Thyroid gland (tissue), 4 donors: ENCODE results near the gene CDKN3. TPM values are rescaled to one million over a fixed set of nuclear protein-coding genes. Genes with fewer than 3 reads are reported as not detected.
A peak's percentile ranks its signal among the peaks of the same experiment; 100 is the strongest.

Experiments
- DNase-seq, 2 donors: peaks; one replicate each; pipeline ENCODE4 v3.0.0-alpha.2; 2019
- H3K27ac ChIP-seq, 3 donors: fragments of 200-600 bp; sonication (generic); 1 replicate in 2 of 3; 2 replicates in 1 of 3; pipeline ENCODE4 v1.5.1; 2016 to 2019; ENCODE audit warnings: mild to moderate bottlenecking in 1 of 3, moderate library complexity in 1 of 3
- H3K27me3 ChIP-seq: fragments of 200-600 bp; sonication (generic); one replicate; pipeline ENCODE4 v1.5.1; 2019
- H3K36me3 ChIP-seq, 2 donors: fragments of 200-600 bp; sonication (generic); one replicate each; pipeline ENCODE4 v1.5.1; 2016 to 2019
- H3K4me1 ChIP-seq, 2 donors: fragments of 200-600 bp; sonication (generic); one replicate each; pipeline ENCODE4 v1.5.1; 2017 to 2019
- H3K4me3 ChIP-seq, 3 donors: fragments of 200-600 bp; sonication (generic); replicated peaks in 1 of 3; 1 replicate in 2 of 3; 2 replicates in 1 of 3; pipeline ENCODE4 v1.5.1; 2016; ENCODE audit warnings: mild to moderate bottlenecking in 1 of 3
- H3K9me3 ChIP-seq: fragments of 200-600 bp; sonication (generic); one replicate; pipeline ENCODE4 v1.5.1; 2017
- POLR2A ChIP-seq, 2 donors: fragments of 450-650 bp; IDR thresholded peaks; one replicate each; pipeline ENCODE4 v1.6.1; 2017; ENCODE audit warnings: antibody characterized with exemption in 2 of 2, mild to moderate bottlenecking in 2 of 2, moderate library complexity in 1 of 2
- WGBS, 2 donors: methylation state at CpG; one replicate each; pipeline ENCODE4 v1.1.5; 2017; 5-methylcytosine and 5-hydroxymethylcytosine counted together
- intact Hi-C: fragments of 100-400 bp; cut with DNase I; formaldehyde crosslinking; loops from one replicate; pipeline ENCODE4 v1.15.1; 2023
- total RNA-seq, 4 donors: library from RNA; depleted of rRNA; stranded (reverse); fragments of >200 nt; gene quantifications; one replicate each; pipeline ENCODE4 v1.2.3, GENCODE V29; 2016
- TF ChIP-seq, protein P1 (sequence below), 6 experiments: fragments of 200-600 bp in 3 of 6; fragments of 450-650 bp in 3 of 6; sonication (generic) in 3 of 6; IDR thresholded peaks; one replicate each; pipeline ENCODE4 v1.5.1; 2016 to 2019; ENCODE audit warnings: antibody characterized with exemption in 6 of 6, mild to moderate bottlenecking in 2 of 6, inconsistent platforms in 1 of 6, moderate library complexity in 1 of 6

The CDKN3 gene, protein sequence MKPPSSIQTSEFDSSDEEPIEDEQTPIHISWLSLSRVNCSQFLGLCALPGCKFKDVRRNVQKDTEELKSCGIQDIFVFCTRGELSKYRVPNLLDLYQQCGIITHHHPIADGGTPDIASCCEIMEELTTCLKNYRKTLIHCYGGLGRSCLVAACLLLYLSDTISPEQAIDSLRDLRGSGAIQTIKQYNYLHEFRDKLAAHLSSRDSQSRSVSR
- total RNA-seq: 1 to 10 TPM in 3 of 4 donors, under 1 TPM in 1; 0.78 to 8.2 (median 4.9) TPM

- no peaks in the 10 kb centered on the region for H3K36me3 ChIP-seq
- no peaks in the 10 kb centered on the region for H3K9me3 ChIP-seq
- H3K27ac ChIP-seq: no peak within 1 kb of the TSS
- peaks cover 5 to 6% of the 10 kb centered on the region in 2 donors for H3K4me1 ChIP-seq
- H3K4me3 ChIP-seq: peak within 1 kb of the TSS; percentile 7 to 60 (median 59)
- H3K27me3 ChIP-seq: no peaks in the 10 kb centered on the region
- WGBS, 2 donors: 1 to 3% methylated on average over 41 to 50 of the region's 76 CpGs
- TF ChIP-seq, protein P1, sequence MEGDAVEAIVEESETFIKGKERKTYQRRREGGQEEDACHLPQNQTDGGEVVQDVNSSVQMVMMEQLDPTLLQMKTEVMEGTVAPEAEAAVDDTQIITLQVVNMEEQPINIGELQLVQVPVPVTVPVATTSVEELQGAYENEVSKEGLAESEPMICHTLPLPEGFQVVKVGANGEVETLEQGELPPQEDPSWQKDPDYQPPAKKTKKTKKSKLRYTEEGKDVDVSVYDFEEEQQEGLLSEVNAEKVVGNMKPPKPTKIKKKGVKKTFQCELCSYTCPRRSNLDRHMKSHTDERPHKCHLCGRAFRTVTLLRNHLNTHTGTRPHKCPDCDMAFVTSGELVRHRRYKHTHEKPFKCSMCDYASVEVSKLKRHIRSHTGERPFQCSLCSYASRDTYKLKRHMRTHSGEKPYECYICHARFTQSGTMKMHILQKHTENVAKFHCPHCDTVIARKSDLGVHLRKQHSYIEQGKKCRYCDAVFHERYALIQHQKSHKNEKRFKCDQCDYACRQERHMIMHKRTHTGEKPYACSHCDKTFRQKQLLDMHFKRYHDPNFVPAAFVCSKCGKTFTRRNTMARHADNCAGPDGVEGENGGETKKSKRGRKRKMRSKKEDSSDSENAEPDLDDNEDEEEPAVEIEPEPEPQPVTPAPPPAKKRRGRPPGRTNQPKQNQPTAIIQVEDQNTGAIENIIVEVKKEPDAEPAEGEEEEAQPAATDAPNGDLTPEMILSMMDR (IDR thresholded peaks at IDR 0.05): peak; percentile 7 to 57 (median 42)
- TF ChIP-seq POLR2A (IDR thresholded peaks at IDR 0.05): peak in 1 of 2 donors; percentile 87
- intact Hi-C loops: no loop called here
- peak; percentile 99 for DNase-seq
Observed at GRCh38 chr14:54396493-54397335, at the start of gene CDKN3. CDKN3 (plus strand) TSS chr14:54397007; CDS start chr14:54397069, 62 bp downstream.

DNA sequence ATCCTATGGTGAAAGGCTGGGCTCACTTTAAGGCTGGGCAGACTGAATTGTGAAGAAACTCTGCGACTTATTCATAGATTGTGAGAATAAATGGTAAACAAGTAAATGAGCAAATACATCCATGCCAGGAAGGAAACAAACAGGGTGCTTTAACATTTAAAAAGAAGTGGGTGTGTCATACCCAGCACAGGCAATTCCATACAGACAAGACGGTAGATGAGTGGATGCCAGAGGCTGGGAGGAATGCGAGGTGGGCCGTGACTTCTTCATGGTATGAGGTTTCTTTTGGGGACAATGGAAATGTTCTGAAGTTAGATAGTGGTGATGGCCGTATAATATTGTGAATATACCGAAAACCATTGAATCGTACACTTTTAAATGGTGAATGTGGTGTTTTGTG is 49.8 kb upstream of the CDKN3 start:
- Histone ChIP-seq H3K4me1 (no peaks in the 10 kb centered on the region), H3K36me3 (no peaks in the 10 kb centered on the region), H3K27me3 (no peaks in the 10 kb centered on the region), H3K9me3 (no peaks in the 10 kb centered on the region), H3K27ac (no peak overlapping the region), H3K4me3 (no peak overlapping the region)
- intact Hi-C loops: loop anchor here (5.0 to 10.0 kb wide), 2 partner anchors 392 to 805 kb away; partner anchors contain the start of gene BMP4
- DNase-seq: no peak
- WGBS, 2 donors: 93 to 95% methylated on average over 7 of the region's 7 CpGs
- TF ChIP-seq POLR2A (IDR thresholded peaks at IDR 0.05): no peak
- TF ChIP-seq, protein P1 (IDR thresholded peaks at IDR 0.05): no peak

- H3K27ac ChIP-seq: no peak overlapping the region
- TF ChIP-seq, protein P1 (IDR thresholded peaks at IDR 0.05): peak; percentile 49 to 93 (median 77)
- no peak for TF ChIP-seq POLR2A (IDR thresholded peaks at IDR 0.05)
- H3K27me3 ChIP-seq: no peaks in the 10 kb centered on the region
- no peaks in the 10 kb centered on the region for H3K4me1 ChIP-seq
- WGBS, 2 donors: 50 to 52% methylated on average over 5 of the region's 5 CpGs
- DNase-seq: no peak
- intact Hi-C loops: loop anchor here (5.0 to 10.0 kb wide), 2 partner anchors 393 to 806 kb away; partner anchors contain the start of gene BMP4
- H3K4me3 ChIP-seq: no peak overlapping the region
- no peaks in the 10 kb centered on the region for H3K36me3 ChIP-seq
- H3K9me3 ChIP-seq: no peaks in the 10 kb centered on the region
Observed at GRCh38 chr14:54348001-54348611, 48.7 kb upstream of the CDKN3 start.

DNA sequence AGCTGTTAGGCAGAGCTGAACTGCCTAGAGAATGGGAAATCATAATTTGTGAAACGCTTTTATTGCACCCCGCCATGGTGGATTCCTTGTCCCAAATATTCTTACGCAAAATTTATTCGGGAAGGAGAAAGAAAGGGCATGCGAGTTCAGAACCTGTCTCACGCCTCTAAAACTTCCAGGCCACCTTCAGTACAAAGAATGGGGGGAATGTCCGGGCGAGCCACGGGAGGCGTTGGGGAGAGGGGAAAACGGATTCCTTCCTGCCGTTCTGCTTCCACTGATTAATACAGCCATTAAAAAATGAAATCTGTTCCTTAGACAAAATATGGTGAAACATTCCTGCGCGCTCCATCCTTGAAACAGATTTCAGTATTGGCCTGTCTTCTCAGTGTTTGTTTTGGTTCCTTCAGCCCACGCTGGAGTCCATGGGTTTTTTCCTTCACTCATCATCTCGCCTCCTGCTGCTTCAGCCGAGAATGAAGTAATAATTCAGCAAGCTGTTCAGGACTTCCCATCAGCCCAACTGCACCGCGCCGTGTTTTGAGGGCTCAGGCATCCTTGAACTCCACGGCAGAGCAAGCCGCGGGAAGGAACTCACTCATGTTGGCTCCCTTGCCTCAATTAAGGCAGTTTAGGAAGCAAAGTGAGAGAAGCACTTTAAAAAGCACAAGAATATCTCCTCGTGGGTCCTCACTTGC is 47.7 kb upstream of the CDKN3 start:
- H3K36me3 ChIP-seq: no peaks in the 10 kb centered on the region
- no peak overlapping the region for H3K4me3 ChIP-seq
- TF ChIP-seq, protein P1 (IDR thresholded peaks at IDR 0.05): no peak
- TF ChIP-seq POLR2A (IDR thresholded peaks at IDR 0.05): no peak
- intact Hi-C loops: loop anchor here (5.0 to 10.0 kb wide), 2 partner anchors 394 to 807 kb away; partner anchors contain the start of gene BMP4
- no peaks in the 10 kb centered on the region for H3K27me3 ChIP-seq
- H3K4me1 ChIP-seq: no peaks in the 10 kb centered on the region
- DNase-seq: no peak
- H3K27ac ChIP-seq: peak overlapping the region in 1 of 3 donors; percentile 46
- WGBS, 2 donors: 59 to 69% methylated on average over 24 of the region's 24 CpGs
- H3K9me3 ChIP-seq: no peaks in the 10 kb centered on the region
